Measurements from ENCODE around the gene PCDHA3. TPM values are rescaled to one million over a fixed set of nuclear protein-coding genes. Genes with fewer than 3 reads are reported as not detected.
"Not testable (repeated sequence)": the region's sequence is repeated elsewhere in the genome, so short reads cannot be mapped to it uniquely, and the experiment has no call there.

Gene PCDHA3
- total and polyA plus RNA-seq, 2 of the 8 experiments (the other 6 are each of a cell fraction or from before 2014, with no cell fraction given): 0.48 to 0.67 TPM

DNA sequence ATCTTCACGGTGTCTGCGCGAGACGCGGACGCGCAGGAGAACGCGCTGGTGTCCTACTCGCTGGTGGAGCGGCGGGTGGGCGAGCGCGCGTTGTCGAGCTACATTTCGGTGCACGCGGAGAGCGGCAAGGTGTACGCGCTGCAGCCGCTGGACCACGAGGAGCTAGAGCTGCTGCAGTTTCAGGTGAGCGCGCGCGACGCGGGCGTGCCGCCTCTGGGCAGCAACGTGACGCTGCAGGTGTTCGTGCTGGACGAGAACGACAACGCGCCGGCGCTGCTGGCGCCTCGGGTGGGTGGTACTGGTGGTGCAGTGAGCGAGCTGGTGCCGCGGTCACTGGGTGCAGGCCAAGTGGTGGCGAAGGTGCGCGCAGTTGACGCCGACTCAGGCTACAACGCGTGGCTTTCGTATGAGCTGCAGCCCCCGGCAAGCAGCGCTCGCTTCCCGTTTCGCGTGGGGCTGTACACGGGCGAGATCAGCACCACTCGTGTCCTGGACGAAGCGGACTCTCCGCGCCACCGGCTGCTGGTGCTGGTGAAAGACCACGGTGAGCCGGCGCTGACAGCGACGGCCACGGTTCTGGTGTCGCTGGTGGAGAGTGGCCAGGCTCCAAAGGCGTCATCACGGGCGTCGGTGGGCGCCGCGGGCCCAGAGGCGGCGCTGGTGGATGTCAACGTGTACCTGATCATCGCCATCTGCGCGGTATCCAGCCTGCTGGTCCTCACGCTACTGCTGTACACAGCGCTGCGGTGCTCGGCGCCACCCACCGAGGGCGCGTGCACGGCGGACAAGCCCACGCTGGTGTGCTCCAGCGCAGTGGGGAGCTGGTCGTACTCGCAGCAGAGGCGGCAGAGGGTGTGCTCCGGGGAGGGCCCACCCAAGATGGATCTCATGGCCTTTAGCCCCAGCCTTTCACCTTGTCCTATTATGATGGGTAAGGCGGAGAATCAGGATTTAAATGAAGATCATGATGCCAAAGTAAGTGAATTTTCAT, 28.9 kb downstream of the PCDHA3 start:
- not testable (repeated sequence) for DNase-seq (ENCODE audit: low read depth in 1 of 2, low spot score in 2 of 2); H4K5ac ChIP-seq (ENCODE audit: insufficient read length, low read depth, low read length); H3K4me2 ChIP-seq (ENCODE audit: insufficient read depth in 1 of 2, low read depth in 2 of 2, low read length in 2 of 2); H2BK20ac ChIP-seq (ENCODE audit: low read length); H2BK5ac ChIP-seq (ENCODE audit: low read depth, low read length); H3K18ac ChIP-seq (ENCODE audit: extremely low read depth, low read length); H4K20me1 ChIP-seq (replicated peaks in 1 of 2; ENCODE audit: control insufficient read depth in 1 of 2, insufficient read depth in 2 of 2, low read length in 2 of 2); H3K4me1 ChIP-seq (replicated peaks in 1 of 4; ENCODE audit: control insufficient read depth in 3 of 4, insufficient read depth in 4 of 4, low read length in 3 of 4); H3K23ac ChIP-seq (ENCODE audit: insufficient read length); H2AK5ac ChIP-seq (ENCODE audit: low read depth, low read length); H3K56ac ChIP-seq (replicated peaks; ENCODE audit: insufficient read length, low read depth, low read length); H3K14ac ChIP-seq (ENCODE audit: insufficient read length); H4K8ac ChIP-seq (ENCODE audit: extremely low read depth, insufficient read depth, low read length); H3K4ac ChIP-seq (replicated peaks; ENCODE audit: insufficient read length, low read depth, low read length); H2BK120ac ChIP-seq (replicated peaks; ENCODE audit: low read depth, low read length); H3K79me2 ChIP-seq (ENCODE audit: control insufficient read depth in 1 of 2, insufficient read depth in 2 of 2, low read length in 2 of 2); H2BK15ac ChIP-seq (ENCODE audit: low read length); FAIRE-seq; H2BK12ac ChIP-seq (ENCODE audit: low read depth, low read length); H3K27me3 ChIP-seq (replicated peaks in 1 of 4; ENCODE audit: control insufficient read depth in 3 of 4, extremely low read depth in 1 of 4, insufficient read depth in 3 of 4, low read length in 3 of 4); H4K91ac ChIP-seq (replicated peaks; ENCODE audit: insufficient read length, low read length); H3K4me3 ChIP-seq (ENCODE audit: extremely low read depth in 1 of 4, insufficient read depth in 2 of 4, low read depth in 3 of 4, low read length in 4 of 4); H2AFZ ChIP-seq (ENCODE audit: low read length); H3K27ac ChIP-seq (ENCODE audit: low read depth, low read length); H3K36me3 ChIP-seq (ENCODE audit: control insufficient read depth in 2 of 4, insufficient read depth in 4 of 4, low read length in 3 of 4); H3K9ac ChIP-seq (replicated peaks in 1 of 4; ENCODE audit: extremely low read depth in 1 of 4, low read depth in 3 of 4, low read length in 3 of 4); H3K23me2 ChIP-seq (ENCODE audit: low read depth, low read length); H3K79me1 ChIP-seq (ENCODE audit: low read depth, low read length)
- ChIA-PET POLR2A (ENCODE audit: partially characterized antibody) (interaction anchor here (0.7 to 1.2 kb wide), 2 partner anchors 10 to 22 kb away, joined by 3 read pairs; no protein-coding TSS in a partner anchor), CTCF (ENCODE audit: partially characterized antibody) (interaction anchor here (0.6 to 6.0 kb wide), 11 partner anchors 9 to 393 kb away, joined by 3 to 58 read pairs (median 7); partner anchors contain the start of genes PCDHA12, PCDHA4, PCDHA8 and PCDHB1)
- peaks cover 0 to 11% of the 10 kb centered on the region in 2 experiments; a peak in 1 of 4 replicates for H3K9me3 ChIP-seq (ENCODE audit: insufficient read depth in 2 of 2, low read depth in 1 of 2, low read length in 1 of 2)
- WGBS, 2 experiments (ENCODE audit: extremely low coverage in 1 of 2, insufficient coverage in 1 of 2, insufficient read length in 1 of 2, insufficient replicate concordance in 2 of 2, low coverage in 1 of 2, low lambda C conversion rate in 2 of 2, missing lambda C conversion rate in 1 of 2): 95% methylated on average over 94 of the region's 106 CpGs; no CpG with 5 or more reads in 1 of the 2 experiments
